K562 (cell line): ENCODE measurements around the gene HLA-B. TPM values are rescaled to one million over a fixed set of nuclear protein-coding genes. Genes with fewer than 3 reads are reported as not detected.
A peak's percentile ranks its signal among the peaks of the same experiment; 100 is the strongest.

Experiments
- DACH1 ChIP-seq: fragments of 450-650 bp; IDR thresholded peaks from 2 replicates; pipeline ENCODE4 v1.6.1; 2018; ENCODE audit not compliant: partially characterized antibody
- FOXK2 ChIP-seq, 2 experiments: fragments of 450-650 bp; IDR thresholded peaks in 1 of 2; conservative IDR thresholded peaks in 1 of 2; 2 replicates each; pipeline ENCODE4 v1.6.1; 2016; ENCODE audit warnings: low read depth in 2 of 2, mild to moderate bottlenecking in 1 of 2
- FOXP4 ChIP-seq: sonication (generic); formaldehyde crosslinking; IDR thresholded peaks from 2 replicates; pipeline ENCODE4 v1.8.0; 2022; ENCODE audit warnings: mild to moderate bottlenecking, missing genetic modification reagents, borderline replicate concordance
- NEUROD1 ChIP-seq: fragments of 150-350 bp; IDR thresholded peaks from 2 replicates; pipeline ENCODE4 v1.6.1; 2014; ENCODE audit warnings: borderline replicate concordance, low read length, low read depth; ENCODE audit not compliant: partially characterized antibody
- PTTG1 ChIP-seq: fragments of 450-650 bp; IDR thresholded peaks from 2 replicates; pipeline ENCODE4 v1.6.1; 2016; ENCODE audit warnings: low read depth, mild to moderate bottlenecking, missing genetic modification characterization, missing compliant biosample characterization
- TAL1 ChIP-seq: fragments of 450-650 bp; IDR thresholded peaks from 2 replicates; pipeline ENCODE4 v1.6.1; 2016; ENCODE audit warnings: mild to moderate bottlenecking
- ZBTB26 ChIP-seq: fragments of 450-650 bp; formaldehyde crosslinking; IDR thresholded peaks from 2 replicates; pipeline ENCODE4 v1.4.0; 2022; ENCODE audit warnings: missing genetic modification characterization
- ZBTB8A ChIP-seq: fragments of 450-650 bp; IDR thresholded peaks from 2 replicates; pipeline ENCODE4 v1.6.1; 2018; ENCODE audit warnings: mild to moderate bottlenecking, moderate library complexity; ENCODE audit not compliant: partially characterized antibody
- ZHX1 ChIP-seq: fragments of 150-350 bp; conservative IDR thresholded peaks from 2 replicates; pipeline ENCODE4 v1.6.1; 2014; ENCODE audit warnings: low read length
- ZKSCAN1 ChIP-seq: fragments of 150-350 bp; IDR thresholded peaks from 2 replicates; pipeline ENCODE4 v1.6.1; 2016; ENCODE audit warnings: low read depth, low read length
- ZMIZ1 ChIP-seq, 2 experiments: fragments of 150-350 bp in 1 of 2; IDR thresholded peaks; 2 replicates each; pipeline ENCODE4 v1.6.1; 2012 to 2016; ENCODE audit warnings: low read depth in 2 of 2, low read length in 2 of 2, mild to moderate bottlenecking in 1 of 2, moderate library complexity in 1 of 2
- ZNF133 ChIP-seq: fragments of 250-450 bp; sonication (Bioruptor Pico); IDR thresholded peaks from 2 replicates; pipeline ENCODE4 v1.4.0; 2020; ENCODE audit warnings: mild to moderate bottlenecking
- ZNF512 ChIP-seq: IDR thresholded peaks from 2 replicates; pipeline ENCODE4 v1.6.1; 2016; ENCODE audit warnings: missing genetic modification characterization, missing compliant biosample characterization
- ZNF561 ChIP-seq: fragments of 450-650 bp; formaldehyde crosslinking; conservative IDR thresholded peaks from 2 replicates; pipeline ENCODE4 v1.4.0; 2020; ENCODE audit warnings: mild to moderate bottlenecking, moderate library complexity
- ZNF644 ChIP-seq: fragments of 200-800 bp; sonication (Bioruptor generic); IDR thresholded peaks from 2 replicates; pipeline ENCODE4 v1.6.1; 2016; ENCODE audit warnings: low read depth, missing genetic modification characterization, missing compliant biosample characterization
- ZZZ3 ChIP-seq: fragments of 450-650 bp; IDR thresholded peaks from 2 replicates; pipeline ENCODE4 v1.6.1; 2016; ENCODE audit warnings: antibody characterized with exemption, mild to moderate bottlenecking, moderate library complexity
- polyA plus RNA-seq, 8 experiments: library from polyadenylated mRNA; depleted of rRNA in 4 of 8; stranded (reverse) in 5 of 8; unstranded in 3 of 8; fragments of >200 nt; fragmentation: Nextera tagmentation in 2 of 8; fragmentation: Illumina TruSeq in 1 of 8; extraction: Ambion mirVana in 2 of 8; extraction: Trizol in 1 of 8; gene quantifications; 2 replicates each; pipeline versions ENCODE4 v1.2.1 to v1.2.3, GENCODE V29; 2011 to 2014; ENCODE audit warnings: inconsistent platforms in 1 of 8, missing spikeins in 1 of 8
- total RNA-seq, 7 experiments: library from RNA; depleted of rRNA in 6 of 7; stranded (reverse); fragments of >200 nt in 6 of 7; fragmentation: Illumina TruSeq in 2 of 7; extraction: Trizol in 2 of 7; gene quantifications; 2 replicates each; pipeline versions ENCODE4 v1.2.1 to v1.2.3, GENCODE V29; 2011 to 2021; ENCODE audit warnings: low replicate concordance in 1 of 7

The HLA-B gene
- total and polyA plus RNA-seq, 9 of the 15 experiments (the other 6 are each of a cell fraction or from before 2014, with no cell fraction given), result 0.07 to 9.7 (median 0.65) TPM; not detected in 2

- TF ChIP-seq ZBTB26 (no peak), FOXP4 (no peak), ZZZ3 (no peak), ZNF512 (tag) (no peak), ZMIZ1 (IDR thresholded peaks at IDR 0.05; ENCODE audit: low read depth in 2 of 2, low read length in 2 of 2) (0 out of 4 replicates have a peak, but pooled peaks of 1 of the 2 experiments have one; percentile 11), NEUROD1 (no peak), ZNF644 (tag) (no peak), DACH1 (no peak), FOXK2 (conservative IDR thresholded peaks at IDR 0.05 in 1 of 2, IDR thresholded peaks at IDR 0.05 in 1 of 2; ENCODE audit: low read depth in 2 of 2) (no peak), PTTG1 (tag) (0 out of 2 replicates have a peak, but pooled peaks have one; percentile 20), ZNF561 (CRISPR knock-in tag) (peak; percentile 70; the same call in 1 of the 2 replicates), TAL1 (no peak), ZBTB8A (no peak), ZHX1 (no peak), ZNF133 (no peak), ZKSCAN1 (no peak)
Measured at GRCh38 chr6:31396422-31397152, 39.6 kb upstream of the HLA-B start (continued).
